NOMO-1 treated with DMSO at 0.1 percent for 48 hours (cell line): ENCODE measurements around the gene RIN1.

Experiments
- DNase-seq: peaks from one replicate; lab custom pipeline; 2025; ENCODE audit not compliant: unreplicated experiment; lab: John Stamatoyannopoulos, UW

RIN1 gene

GRCh38 chr11:66302656-66303055, 33.6 kb downstream of the RIN1 start:
- no peak for DNase-seq

GRCh38 chr11:66299186-66299585, 37.0 kb downstream of the RIN1 start:
- DNase-seq: no peak

- no peak for DNase-seq
Observed at GRCh38 chr11:66297610-66298009, 38.6 kb downstream of the RIN1 start.

GRCh38 chr11:66294626-66295620, 41.3 kb downstream of the RIN1 start:
- no peak for DNase-seq

- no peak for DNase-seq
Observed at GRCh38 chr11:66293777-66294625, 42.2 kb downstream of the RIN1 start.

- no peak for DNase-seq
Observed at GRCh38 chr11:66293352-66293751, 42.9 kb downstream of the RIN1 start.

- DNase-seq: no peak
Observed at GRCh38 chr11:66292543-66293332, 43.5 kb downstream of the RIN1 start.

- no peak for DNase-seq
Observed at GRCh38 chr11:66291706-66292542, 44.3 kb downstream of the RIN1 start, which contains the start of gene TMEM151A. Gene TMEM151A (plus strand): TSS chr11:66291894. CDS start chr11:66292014, 120 bp downstream.

GRCh38 chr11:66291303-66291705, 44.9 kb downstream of the RIN1 start:
- DNase-seq: no peak

GRCh38 chr11:66290330-66290621, 46.0 kb downstream of the RIN1 start:
- DNase-seq: no peak

GRCh38 chr11:66289548-66290329, 46.5 kb downstream of the RIN1 start:
- peak; percentile 69 for DNase-seq

GRCh38 chr11:66288671-66289547, 47.3 kb downstream of the RIN1 start, which contains the start of gene YIF1A:
Gene YIF1A (minus strand): TSS chr11:66289143. CDS start chr11:66288985, 158 bp downstream.
- DNase-seq: peak; percentile 99

- no peak for DNase-seq
Observed at GRCh38 chr11:66287889-66288670, 48.2 kb downstream of the RIN1 start.

GRCh38 chr11:66287211-66287888, 48.9 kb downstream of the RIN1 start:
- DNase-seq: no peak

GRCh38 chr11:66286699-66287098, 49.5 kb downstream of the RIN1 start:
- DNase-seq: no peak

- DNase-seq: no peak
Observed at GRCh38 chr11:66285250-66285947, 50.8 kb downstream of the RIN1 start.
